ENCODE data around the gene DHX36.
A peak's percentile ranks its signal among the peaks of the same experiment; 100 is the strongest.

DHX36 gene, protein sequence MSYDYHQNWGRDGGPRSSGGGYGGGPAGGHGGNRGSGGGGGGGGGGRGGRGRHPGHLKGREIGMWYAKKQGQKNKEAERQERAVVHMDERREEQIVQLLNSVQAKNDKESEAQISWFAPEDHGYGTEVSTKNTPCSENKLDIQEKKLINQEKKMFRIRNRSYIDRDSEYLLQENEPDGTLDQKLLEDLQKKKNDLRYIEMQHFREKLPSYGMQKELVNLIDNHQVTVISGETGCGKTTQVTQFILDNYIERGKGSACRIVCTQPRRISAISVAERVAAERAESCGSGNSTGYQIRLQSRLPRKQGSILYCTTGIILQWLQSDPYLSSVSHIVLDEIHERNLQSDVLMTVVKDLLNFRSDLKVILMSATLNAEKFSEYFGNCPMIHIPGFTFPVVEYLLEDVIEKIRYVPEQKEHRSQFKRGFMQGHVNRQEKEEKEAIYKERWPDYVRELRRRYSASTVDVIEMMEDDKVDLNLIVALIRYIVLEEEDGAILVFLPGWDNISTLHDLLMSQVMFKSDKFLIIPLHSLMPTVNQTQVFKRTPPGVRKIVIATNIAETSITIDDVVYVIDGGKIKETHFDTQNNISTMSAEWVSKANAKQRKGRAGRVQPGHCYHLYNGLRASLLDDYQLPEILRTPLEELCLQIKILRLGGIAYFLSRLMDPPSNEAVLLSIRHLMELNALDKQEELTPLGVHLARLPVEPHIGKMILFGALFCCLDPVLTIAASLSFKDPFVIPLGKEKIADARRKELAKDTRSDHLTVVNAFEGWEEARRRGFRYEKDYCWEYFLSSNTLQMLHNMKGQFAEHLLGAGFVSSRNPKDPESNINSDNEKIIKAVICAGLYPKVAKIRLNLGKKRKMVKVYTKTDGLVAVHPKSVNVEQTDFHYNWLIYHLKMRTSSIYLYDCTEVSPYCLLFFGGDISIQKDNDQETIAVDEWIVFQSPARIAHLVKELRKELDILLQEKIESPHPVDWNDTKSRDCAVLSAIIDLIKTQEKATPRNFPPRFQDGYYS

GRCh38 chr3:154323891-154324738, at the start of gene DHX36:
TSS of gene DHX36 (minus strand) at chr3:154324487. CDS start at chr3:154324416, 71 bp downstream.
- peak within 1 kb of the TSS; percentile 88 for H3K4me3 ChIP-seq (ENCODE audit: low read length)
- no peak for TF ChIP-seq ZNF274 (IDR thresholded peaks at IDR 0.05; ENCODE audit: low read depth, low read length)

DNA sequence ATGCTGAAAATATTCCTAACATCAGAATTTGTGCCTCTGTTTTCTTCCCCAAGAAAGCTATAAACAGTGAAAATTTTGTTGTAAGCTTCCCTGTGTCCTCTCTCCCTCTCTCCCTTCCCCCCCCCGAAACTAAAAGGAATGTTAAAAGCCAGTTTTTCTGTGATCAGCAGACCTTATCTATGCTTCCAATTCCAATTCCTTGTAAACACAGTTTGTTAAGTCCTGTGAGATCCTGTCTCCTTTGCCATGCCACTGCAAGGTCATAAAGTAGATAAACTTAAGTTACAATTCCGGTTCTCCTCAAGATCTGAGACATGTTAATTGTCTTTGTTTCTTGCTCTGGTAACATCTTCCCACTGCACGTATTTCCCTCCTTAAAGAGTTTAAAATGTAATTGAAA, 42.9 kb upstream of the DHX36 start:
- TF ChIP-seq ZNF274 (IDR thresholded peaks at IDR 0.05; ENCODE audit: low read depth, low read length) = no peak
- H3K4me3 ChIP-seq (ENCODE audit: low read length) = no peak overlapping the region

DNA sequence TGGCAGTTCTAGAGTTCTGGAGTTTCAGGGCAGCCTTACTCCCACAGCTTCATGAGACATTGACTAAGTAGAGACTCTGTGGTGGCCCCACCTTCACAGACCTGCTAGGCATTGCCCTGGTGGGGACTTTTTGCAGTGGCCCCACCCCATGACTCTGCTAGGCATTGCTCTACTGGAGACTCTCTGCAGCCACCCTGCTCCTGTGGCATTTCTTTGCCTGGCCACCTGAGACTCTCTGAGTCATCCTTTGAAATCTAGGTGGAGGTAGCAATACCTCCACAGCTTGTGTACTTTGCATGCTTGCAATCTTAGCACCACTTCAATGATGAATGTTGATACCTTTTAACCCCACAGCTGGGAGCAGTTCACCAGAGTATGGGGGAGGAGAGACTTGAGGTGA, 40.6 kb upstream of the DHX36 start:
- H3K4me3 ChIP-seq (ENCODE audit: low read length) = no peak overlapping the region
- TF ChIP-seq ZNF274 (IDR thresholded peaks at IDR 0.05; ENCODE audit: low read depth, low read length) = no peak

- no peak overlapping the region for H3K4me3 ChIP-seq (ENCODE audit: low read length)
- no peak for TF ChIP-seq ZNF274 (IDR thresholded peaks at IDR 0.05; ENCODE audit: low read depth, low read length)
Measured at GRCh38 chr3:154361099-154361498, 36.8 kb upstream of the DHX36 start.

- TF ChIP-seq ZNF274 (IDR thresholded peaks at IDR 0.05; ENCODE audit: low read depth, low read length) = no peak
- no peak overlapping the region for H3K4me3 ChIP-seq (ENCODE audit: low read length)
Measured at GRCh38 chr3:154356009-154356408, 31.7 kb upstream of the DHX36 start.

DNA sequence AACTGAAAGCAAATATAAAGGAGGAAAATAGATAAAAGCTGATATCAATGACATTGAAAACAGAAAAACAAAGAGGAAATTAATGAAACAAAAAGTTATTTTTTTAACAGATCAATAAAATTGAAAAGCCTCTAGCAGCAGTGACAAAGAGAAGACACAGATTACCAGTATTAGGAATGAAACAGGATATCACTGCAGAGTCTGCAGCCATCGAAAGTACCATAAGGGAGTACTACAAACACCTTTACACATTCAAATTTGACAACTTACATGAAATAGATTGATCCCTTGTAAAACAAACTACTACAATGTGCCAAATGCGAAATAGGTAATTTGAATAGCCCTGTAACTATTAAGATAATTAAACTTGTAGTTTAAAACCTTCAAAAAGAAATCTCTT, 24.9 kb upstream of the DHX36 start:
- TF ChIP-seq ZNF274 (IDR thresholded peaks at IDR 0.05; ENCODE audit: low read depth, low read length) = no peak
- no peak overlapping the region for H3K4me3 ChIP-seq (ENCODE audit: low read length)

DNA sequence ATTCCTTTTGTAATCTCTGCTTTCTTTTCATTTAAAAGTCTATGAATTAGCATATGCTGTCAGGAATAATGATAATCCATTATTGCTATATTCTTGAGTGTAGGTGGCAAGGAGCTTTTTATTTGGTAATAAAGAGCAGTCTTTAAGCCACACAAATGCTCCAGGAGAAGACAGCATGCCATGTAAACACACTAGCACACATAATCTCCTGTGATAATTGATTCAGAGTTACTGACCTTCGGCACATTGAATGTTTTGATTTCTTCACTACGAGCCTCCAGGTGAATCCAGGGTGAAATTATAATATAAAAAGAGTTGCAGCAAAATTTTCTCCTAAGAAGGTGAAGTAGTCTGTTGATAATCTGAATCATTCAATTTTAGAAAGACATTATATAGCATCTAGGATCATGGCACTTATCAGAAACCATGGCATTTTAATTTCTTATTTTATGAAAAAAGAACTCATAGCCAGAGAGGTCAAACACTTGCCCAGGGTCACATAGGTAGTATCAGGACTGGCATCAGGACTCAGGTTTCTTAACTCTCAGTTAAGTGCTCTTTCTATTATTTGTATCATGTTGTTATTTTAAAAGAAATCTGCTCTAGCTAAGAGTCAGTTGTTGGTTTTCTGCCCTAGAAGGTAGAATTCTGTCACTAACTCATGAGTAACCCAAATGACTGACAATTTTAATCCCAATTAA, 21.3 kb upstream of the DHX36 start:
- TF ChIP-seq ZNF274 (IDR thresholded peaks at IDR 0.05; ENCODE audit: low read depth, low read length) = no peak
- H3K4me3 ChIP-seq (ENCODE audit: low read length) = no peak overlapping the region

DNA sequence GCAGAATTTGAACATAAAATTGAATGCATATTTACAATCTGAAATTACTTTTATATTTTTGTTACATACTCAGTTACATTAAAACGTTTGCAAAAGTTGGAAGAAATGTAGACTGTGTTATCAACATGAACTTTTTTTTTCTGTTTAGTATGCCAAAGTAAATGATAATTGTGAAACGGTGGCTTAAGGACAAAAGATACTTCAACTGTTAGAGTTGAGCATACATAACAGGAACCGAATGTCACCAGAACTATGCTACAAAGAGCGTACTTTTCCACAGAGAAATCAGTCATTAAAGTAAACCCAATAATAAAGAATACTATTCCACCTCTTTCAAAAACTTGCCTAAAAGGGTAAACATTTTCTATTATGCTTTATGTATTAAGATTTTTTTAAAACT, 14.3 kb upstream of the DHX36 start:
- H3K4me3 ChIP-seq (ENCODE audit: low read length) = no peak overlapping the region
- TF ChIP-seq ZNF274 (IDR thresholded peaks at IDR 0.05; ENCODE audit: low read depth, low read length) = no peak

GRCh38 chr3:154338008-154338407, 13.7 kb upstream of the DHX36 start:
- TF ChIP-seq ZNF274 (IDR thresholded peaks at IDR 0.05; ENCODE audit: low read depth, low read length) = no peak
- no peak overlapping the region for H3K4me3 ChIP-seq (ENCODE audit: low read length)

GRCh38 chr3:154334973-154335420, 10.7 kb upstream of the DHX36 start:
- no peak for TF ChIP-seq ZNF274 (IDR thresholded peaks at IDR 0.05; ENCODE audit: low read depth, low read length)

DNA sequence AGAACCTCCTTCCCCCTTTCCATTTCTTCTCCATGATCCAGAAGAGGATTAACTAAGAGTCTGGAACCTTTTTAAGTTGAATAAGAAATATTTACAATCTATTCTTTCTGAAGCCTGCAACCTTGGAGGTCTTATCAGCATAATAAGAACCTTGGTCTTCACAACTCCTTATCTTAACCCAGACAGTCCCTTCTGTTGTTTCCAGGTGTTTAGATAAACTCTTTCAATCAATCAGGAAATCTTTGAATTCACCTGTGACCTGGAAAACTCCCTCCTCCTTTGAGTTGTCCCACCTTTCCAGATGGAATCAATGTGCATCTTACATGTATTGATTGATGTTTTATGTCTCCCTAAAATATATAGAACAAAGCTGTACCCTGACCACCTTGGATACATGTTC, 3.6 kb upstream of the DHX36 start:
- TF ChIP-seq ZNF274 (IDR thresholded peaks at IDR 0.05; ENCODE audit: low read depth, low read length) = no peak
- no peak overlapping the region for H3K4me3 ChIP-seq (ENCODE audit: low read length)

More at GRCh38 chr3:154334973-154335420, 10.7 kb upstream of the DHX36 start:
- no peak overlapping the region for H3K4me3 ChIP-seq (ENCODE audit: low read length)

GRCh38 chr3:154324919-154325318, 632 bp upstream of the DHX36 start:
- H3K4me3 ChIP-seq (ENCODE audit: low read length) = no peak overlapping the region
- TF ChIP-seq ZNF274 (IDR thresholded peaks at IDR 0.05; ENCODE audit: low read depth, low read length) = no peak
